ENCODE measurements around the gene KANK3. TPM values are rescaled to one million over a fixed set of nuclear protein-coding genes. Genes with fewer than 3 reads are reported as not detected.

The KANK3 gene
- total and polyA plus RNA-seq, 2 of the 8 experiments (the other 6 are each of a cell fraction or from before 2014, with no cell fraction given): 2.5 to 4.2 TPM

GRCh38 chr19:8371011-8371804, 28.1 kb upstream of the KANK3 start:
- Histone ChIP-seq H3K79me1 (ENCODE audit: low read depth, low read length) (no peaks in the 10 kb centered on the region), H3K9me3 (ENCODE audit: insufficient read depth in 2 of 2, low read depth in 1 of 2, low read length in 1 of 2) (no peaks in the 10 kb centered on the region), H3K36me3 (ENCODE audit: control insufficient read depth in 2 of 4, insufficient read depth in 4 of 4, low read length in 3 of 4) (no peaks in the 10 kb centered on the region; a peak in 2 of 8 replicates), H2BK12ac (ENCODE audit: low read depth, low read length) (no peak overlapping the region), H2AFZ (ENCODE audit: low read length) (no peak overlapping the region), H2BK5ac (ENCODE audit: low read depth, low read length) (0 out of 2 replicates have a peak overlapping the region, but pooled peaks have one; percentile 12), H2BK20ac (ENCODE audit: low read length) (no peak overlapping the region), H4K91ac (replicated peaks; ENCODE audit: insufficient read length, low read length) (no peak overlapping the region), H3K27ac (ENCODE audit: low read depth, low read length) (no peak overlapping the region), H3K4me3 (ENCODE audit: extremely low read depth in 1 of 4, insufficient read depth in 2 of 4, low read depth in 3 of 4, low read length in 4 of 4) (no peak overlapping the region), H2BK120ac (replicated peaks; ENCODE audit: low read depth, low read length) (no peak overlapping the region), H3K27me3 (replicated peaks in 1 of 4; ENCODE audit: control insufficient read depth in 3 of 4, extremely low read depth in 1 of 4, insufficient read depth in 3 of 4, low read length in 3 of 4) (peaks cover 0 to 4% (median 2%) of the 10 kb centered on the region in 4 experiments; a peak in 4 of 7 replicates), H4K20me1 (replicated peaks in 1 of 2; ENCODE audit: control insufficient read depth in 1 of 2, insufficient read depth in 2 of 2, low read length in 2 of 2) (no peaks in the 10 kb centered on the region), H3K4me1 (replicated peaks in 1 of 4; ENCODE audit: control insufficient read depth in 3 of 4, insufficient read depth in 4 of 4, low read length in 3 of 4) (peaks cover 0 to 7% (median 6%) of the 10 kb centered on the region in 4 experiments; a peak in 6 of 7 replicates), H3K23me2 (ENCODE audit: low read depth, low read length) (peaks cover 2% of the 10 kb centered on the region; the same call in 1 of the 2 replicates), H4K5ac (ENCODE audit: insufficient read length, low read depth, low read length) (no peak overlapping the region), H3K4me2 (ENCODE audit: insufficient read depth in 1 of 2, low read depth in 2 of 2, low read length in 2 of 2) (no peak overlapping the region), H3K23ac (ENCODE audit: insufficient read length) (no peak overlapping the region), H3K79me2 (ENCODE audit: control insufficient read depth in 1 of 2, insufficient read depth in 2 of 2, low read length in 2 of 2) (no peaks in the 10 kb centered on the region), H2AK5ac (ENCODE audit: low read depth, low read length) (no peak overlapping the region), H3K56ac (replicated peaks; ENCODE audit: insufficient read length, low read depth, low read length) (no peak overlapping the region), H3K9ac (replicated peaks in 1 of 4; ENCODE audit: extremely low read depth in 1 of 4, low read depth in 3 of 4, low read length in 3 of 4) (no peak overlapping the region), H3K4ac (replicated peaks; ENCODE audit: insufficient read length, low read depth, low read length) (no peak overlapping the region), H3K18ac (ENCODE audit: extremely low read depth, low read length) (no peak overlapping the region), H4K8ac (ENCODE audit: extremely low read depth, insufficient read depth, low read length) (no peak overlapping the region), H3K14ac (ENCODE audit: insufficient read length) (no peak overlapping the region), H2BK15ac (ENCODE audit: low read length) (no peak overlapping the region)
- DNase-seq (ENCODE audit: low read depth in 1 of 2, low spot score in 2 of 2) (no peak), FAIRE-seq (no peak)
- CTCF ChIA-PET (ENCODE audit: partially characterized antibody): interaction anchor here (6.0 kb wide), 1 partner anchor 18 kb away, joined by 45 read pairs; no protein-coding TSS in a partner anchor
- POLR2A ChIA-PET (ENCODE audit: partially characterized antibody): interaction anchor here (1.2 to 9.2 kb wide), 2 partner anchors 21 to 71 kb away, joined by 3 to 71 read pairs; partner anchors contain the start of gene RAB11B
- WGBS, 2 experiments (ENCODE audit: extremely low coverage in 1 of 2, insufficient coverage in 1 of 2, insufficient read length in 1 of 2, insufficient replicate concordance in 2 of 2, low coverage in 1 of 2, low lambda C conversion rate in 2 of 2, missing lambda C conversion rate in 1 of 2): 90% methylated on average over 28 of the region's 28 CpGs; no CpG with 5 or more reads in 1 of the 2 experiments
- TF ChIP-seq EP300 (IDR thresholded peaks at IDR 0.05; ENCODE audit: borderline replicate concordance in 1 of 2, low read depth in 2 of 2, low read length in 2 of 2): no peak
- no peak for TF ChIP-seq SP4 (IDR thresholded peaks at IDR 0.05; ENCODE audit: low read length)
- no peak for TF ChIP-seq TAF7 (optimal IDR thresholded peaks at IDR 0.05; ENCODE audit: borderline replicate concordance, low read depth, low read length)
- no peak for TF ChIP-seq CREB1 (IDR thresholded peaks at IDR 0.05)
- no peak for TF ChIP-seq CHD2 (IDR thresholded peaks at IDR 0.05; ENCODE audit: low read length)
- TF ChIP-seq KDM1A (IDR thresholded peaks at IDR 0.05; ENCODE audit: borderline replicate concordance, low read length): no peak
- no peak for TF ChIP-seq KDM4A (IDR thresholded peaks at IDR 0.05; ENCODE audit: low read depth, low read length, severe bottlenecking)
- no peak for TF ChIP-seq SP2 (IDR thresholded peaks at IDR 0.05; ENCODE audit: low read length)
- no peak for TF ChIP-seq CEBPB (IDR thresholded peaks at IDR 0.05; ENCODE audit: low read depth, low read length)
- TF ChIP-seq TAF1 (IDR thresholded peaks at IDR 0.05; ENCODE audit: low read depth, low read length): no peak
- no peak for TF ChIP-seq POLR2A (IDR thresholded peaks at IDR 0.05; ENCODE audit: control extremely low read depth in 1 of 2, low read depth in 2 of 2, low read length in 2 of 2)
- TF ChIP-seq RFX5 (IDR thresholded peaks at IDR 0.05; ENCODE audit: borderline replicate concordance, low read depth, low read length): no peak
- TF ChIP-seq SIN3A (conservative IDR thresholded peaks at IDR 0.05 in 1 of 2, IDR thresholded peaks at IDR 0.05 in 1 of 2; ENCODE audit: low read depth in 1 of 2, low read length in 2 of 2): no peak
